GM12865 (cell line): Measurements from ENCODE around the gene STX18.
"Not testable (repeated sequence)": the region's sequence is repeated elsewhere in the genome, so short reads cannot be mapped to it uniquely, and the experiment has no call there.

ENCODE experiments used
- DNase-seq: peaks from one replicate; pipeline ENCODE4 v3.0.0; 2010; ENCODE audit warnings: low read depth
- H3K4me3 ChIP-seq: 2 replicates; pipeline ENCODE4 v1.5.1; 2011; ENCODE audit warnings: mild to moderate bottlenecking, low read depth, low read length, control low read depth
- CTCF ChIP-seq: IDR thresholded peaks from 2 replicates; pipeline ENCODE4 v1.5.1; 2011; ENCODE audit warnings: low read length, control low read depth, low read depth, inconsistent platforms; ENCODE audit not compliant: insufficient read depth; ENCODE audit errors: missing control alignments

Gene STX18

GRCh38 chr4:4558881-4559280 is 17.0 kb upstream of the STX18 start:
- no peak overlapping the region for H3K4me3 ChIP-seq
- no peak for TF ChIP-seq CTCF
- DNase-seq = no peak

GRCh38 chr4:4555916-4556315 is 14.1 kb upstream of the STX18 start:
- no peak overlapping the region for H3K4me3 ChIP-seq
- DNase-seq = no peak
- no peak for TF ChIP-seq CTCF

- no peak for TF ChIP-seq CTCF
- no peak for DNase-seq
- H3K4me3 ChIP-seq = no peak overlapping the region
Measured at GRCh38 chr4:4554234-4554633, 12.4 kb upstream of the STX18 start.

- not testable (repeated sequence) for H3K4me3 ChIP-seq, DNase-seq
Measured at GRCh38 chr4:4552042-4552441, 10.2 kb upstream of the STX18 start.

GRCh38 chr4:4550161-4550560 is 8.3 kb upstream of the STX18 start:
- not testable (repeated sequence) for H3K4me3 ChIP-seq, DNase-seq

GRCh38 chr4:4549534-4549933 is 7.7 kb upstream of the STX18 start:
- DNase-seq = no peak
- no peak for TF ChIP-seq CTCF
- H3K4me3 ChIP-seq = no peak overlapping the region

GRCh38 chr4:4542774-4543485 is 1.1 kb upstream of the STX18 start:
- TF ChIP-seq CTCF = no peak
- DNase-seq = no peak
- H3K4me3 ChIP-seq = peak overlapping the region; percentile 97

- peak; percentile 71 for DNase-seq
- TF ChIP-seq CTCF = no peak
- peak overlapping the region; percentile 97 for H3K4me3 ChIP-seq
Measured at GRCh38 chr4:4541040-4541631, 712 bp downstream of the STX18 start.
